ENCODE measurements around the gene ZNF613. TPM values are rescaled to one million over a fixed set of nuclear protein-coding genes. Genes with fewer than 3 reads are reported as not detected.

The ZNF613 gene
- total RNA-seq, 1 experiment from 2014 or later: 2.2 TPM

DNA sequence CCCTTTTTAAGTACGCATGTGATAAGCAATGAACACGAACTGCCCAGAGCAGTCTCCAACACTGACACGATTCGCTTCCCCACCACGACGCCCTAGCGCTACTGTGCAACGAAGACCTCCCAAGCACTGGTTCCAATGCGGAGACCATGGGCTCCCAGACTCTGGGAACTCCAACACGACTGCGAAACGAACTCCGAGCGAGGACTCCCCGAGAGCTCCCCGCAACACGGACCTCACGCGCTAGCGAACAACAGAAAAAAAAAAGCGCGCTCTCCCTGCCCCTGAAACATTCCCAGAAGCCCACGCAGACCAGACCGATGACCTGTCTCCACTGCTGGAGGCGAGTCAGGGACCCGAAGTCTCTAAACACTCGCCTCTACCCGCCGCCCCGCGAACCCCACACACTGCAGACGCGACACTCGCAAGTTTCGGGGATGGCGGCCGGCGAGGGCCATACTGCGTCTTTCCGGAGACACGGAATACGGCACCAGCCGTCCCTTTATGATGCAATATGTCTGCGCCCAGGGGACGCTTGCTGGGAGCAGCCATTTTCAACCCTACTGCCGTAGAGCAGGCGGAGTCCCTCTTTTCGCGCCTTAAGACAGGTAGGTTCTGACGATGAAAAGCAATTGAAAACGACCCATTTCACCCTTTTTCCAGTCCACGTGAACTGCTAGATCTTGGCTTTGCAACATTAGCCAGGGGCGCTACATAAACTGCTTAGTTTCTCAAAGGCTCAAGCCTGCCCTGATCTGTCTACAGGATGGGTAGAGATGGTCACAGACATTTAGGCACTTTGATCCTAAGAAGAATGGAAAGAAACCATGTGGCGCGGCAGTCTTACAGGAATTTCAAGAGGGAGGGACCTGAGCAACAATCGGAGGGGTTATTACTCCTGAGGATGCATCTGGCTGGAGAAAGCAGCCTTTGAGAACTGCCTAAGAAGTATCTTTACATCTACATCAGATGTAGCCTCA is 39.5 kb upstream of the ZNF613 start, which contains the start of gene ZNF577:
Gene ZNF577 (minus strand): TSS at position 430 of the 977 bp plus-strand sequence. CDS start 7,569 bp downstream, outside the sequence.
- H3K27me3 ChIP-seq (ENCODE audit: insufficient read depth, low read length): no peaks in the 10 kb centered on the region
- peaks cover 17 to 39% of the 10 kb centered on the region in 2 experiments for H3K36me3 ChIP-seq (ENCODE audit: control insufficient read depth in 1 of 2, insufficient read depth in 2 of 2, low read length in 2 of 2)
- intact Hi-C loops (cut with micrococcal nuclease): no loop called here
- no peaks in the 10 kb centered on the region for H4K20me1 ChIP-seq (ENCODE audit: insufficient read depth)
- ATAC-seq (no peak), DNase-seq (ENCODE audit: low read depth, low spot score) (no peak)
- no peak within 1 kb of the TSS for H2AFZ ChIP-seq (ENCODE audit: low read depth, low read length, poor library complexity, severe bottlenecking)
- ChIA-PET CTCF (interaction anchor here (0.6 kb wide), 1 partner anchor 1965 kb away, joined by 3 read pairs; no protein-coding TSS in a partner anchor), POLR2A (no interaction called here), RAD21 (ENCODE audit: low non-redundant PET in 1 of 2, low total read pairs in 2 of 2, uncharacterized antibody in 2 of 2, unreplicated experiment in 2 of 2) (no interaction called here)
- peaks cover 45 to 56% of the 10 kb centered on the region in 2 experiments for H3K9me3 ChIP-seq (ENCODE audit: control insufficient read depth in 1 of 2, insufficient read depth in 1 of 2, low read depth in 1 of 2, low read length in 2 of 2)
- no peak within 1 kb of the TSS for H3K9ac ChIP-seq (ENCODE audit: low read length)
- no peaks in the 10 kb centered on the region; the same call in 1 of the 2 replicates for H3K79me2 ChIP-seq (ENCODE audit: insufficient read depth, low read length)
- H3K4me2 ChIP-seq (ENCODE audit: low read length): no peak within 1 kb of the TSS
- TF ChIP-seq SIN3A (IDR thresholded peaks at IDR 0.05; ENCODE audit: low read depth): no peak
- TF ChIP-seq ELF1 (IDR thresholded peaks at IDR 0.05; ENCODE audit: borderline replicate concordance, low read depth): no peak
- TF ChIP-seq EZH2phosphoT487 (IDR thresholded peaks at IDR 0.05; ENCODE audit: borderline replicate concordance): no peak
- no peak for TF ChIP-seq CEBPB (IDR thresholded peaks at IDR 0.05; ENCODE audit: low read depth)
- TF ChIP-seq, protein P1, sequence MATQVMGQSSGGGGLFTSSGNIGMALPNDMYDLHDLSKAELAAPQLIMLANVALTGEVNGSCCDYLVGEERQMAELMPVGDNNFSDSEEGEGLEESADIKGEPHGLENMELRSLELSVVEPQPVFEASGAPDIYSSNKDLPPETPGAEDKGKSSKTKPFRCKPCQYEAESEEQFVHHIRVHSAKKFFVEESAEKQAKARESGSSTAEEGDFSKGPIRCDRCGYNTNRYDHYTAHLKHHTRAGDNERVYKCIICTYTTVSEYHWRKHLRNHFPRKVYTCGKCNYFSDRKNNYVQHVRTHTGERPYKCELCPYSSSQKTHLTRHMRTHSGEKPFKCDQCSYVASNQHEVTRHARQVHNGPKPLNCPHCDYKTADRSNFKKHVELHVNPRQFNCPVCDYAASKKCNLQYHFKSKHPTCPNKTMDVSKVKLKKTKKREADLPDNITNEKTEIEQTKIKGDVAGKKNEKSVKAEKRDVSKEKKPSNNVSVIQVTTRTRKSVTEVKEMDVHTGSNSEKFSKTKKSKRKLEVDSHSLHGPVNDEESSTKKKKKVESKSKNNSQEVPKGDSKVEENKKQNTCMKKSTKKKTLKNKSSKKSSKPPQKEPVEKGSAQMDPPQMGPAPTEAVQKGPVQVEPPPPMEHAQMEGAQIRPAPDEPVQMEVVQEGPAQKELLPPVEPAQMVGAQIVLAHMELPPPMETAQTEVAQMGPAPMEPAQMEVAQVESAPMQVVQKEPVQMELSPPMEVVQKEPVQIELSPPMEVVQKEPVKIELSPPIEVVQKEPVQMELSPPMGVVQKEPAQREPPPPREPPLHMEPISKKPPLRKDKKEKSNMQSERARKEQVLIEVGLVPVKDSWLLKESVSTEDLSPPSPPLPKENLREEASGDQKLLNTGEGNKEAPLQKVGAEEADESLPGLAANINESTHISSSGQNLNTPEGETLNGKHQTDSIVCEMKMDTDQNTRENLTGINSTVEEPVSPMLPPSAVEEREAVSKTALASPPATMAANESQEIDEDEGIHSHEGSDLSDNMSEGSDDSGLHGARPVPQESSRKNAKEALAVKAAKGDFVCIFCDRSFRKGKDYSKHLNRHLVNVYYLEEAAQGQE (IDR thresholded peaks at IDR 0.05; ENCODE audit: low read depth): no peak
- TF ChIP-seq, protein P2, sequence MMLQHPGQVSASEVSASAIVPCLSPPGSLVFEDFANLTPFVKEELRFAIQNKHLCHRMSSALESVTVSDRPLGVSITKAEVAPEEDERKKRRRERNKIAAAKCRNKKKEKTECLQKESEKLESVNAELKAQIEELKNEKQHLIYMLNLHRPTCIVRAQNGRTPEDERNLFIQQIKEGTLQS (IDR thresholded peaks at IDR 0.05): no peak
- no peak for TF ChIP-seq JUND (IDR thresholded peaks at IDR 0.05)
- no peak for TF ChIP-seq FOSL1 (IDR thresholded peaks at IDR 0.05; ENCODE audit: low read depth)
- no peak within 1 kb of the TSS for H3K4me3 ChIP-seq (replicated peaks in 1 of 2; ENCODE audit: low read depth in 1 of 2, low read length in 2 of 2)
- BruUV-seq (replicated peaks): no TSS peak
- no peaks in the 10 kb centered on the region for H3K4me1 ChIP-seq (ENCODE audit: control insufficient read depth in 1 of 2, insufficient read depth in 2 of 2, low read length in 2 of 2)
- no peak within 1 kb of the TSS for H3K27ac ChIP-seq (ENCODE audit: low read depth, low read length)
- no peaks in the 10 kb centered on the region for H3K9me2 ChIP-seq (ENCODE audit: insufficient read depth)

Measured in HCT116 (cell line).